Progenitor cell of endocrine pancreas (in vitro differentiated cells): ENCODE results near the gene FGF9. TPM values are rescaled to one million over a fixed set of nuclear protein-coding genes. Genes with fewer than 3 reads are reported as not detected.

Experiments
- DNase-seq: peaks from one replicate; pipeline ENCODE4 v3.0.0; 2021; ENCODE audit warnings: low spot score; ENCODE audit not compliant: unreplicated experiment
- H3K27ac Mint-ChIP-seq: 2 replicates; pipeline ENCODE4 v1.8.0; 2021; ENCODE audit warnings: mild to moderate bottlenecking, moderate library complexity, mixed read lengths
- H3K27me3 Mint-ChIP-seq: 2 replicates; pipeline ENCODE4 v1.8.0; 2021; ENCODE audit warnings: mixed read lengths
- H3K36me3 Mint-ChIP-seq: 2 replicates; pipeline ENCODE4 v1.8.0; 2022; ENCODE audit warnings: mixed read lengths; ENCODE audit not compliant: insufficient read depth
- H3K4me1 Mint-ChIP-seq: 2 replicates; pipeline ENCODE4 v1.8.0; 2021; ENCODE audit warnings: low read depth, mixed read lengths
- H3K4me3 Mint-ChIP-seq: 2 replicates; pipeline ENCODE4 v1.8.0; 2021; ENCODE audit warnings: low read depth, mild to moderate bottlenecking, moderate library complexity, mixed read lengths
- H3K9me3 Mint-ChIP-seq: 2 replicates; pipeline ENCODE4 v1.8.0; 2021; ENCODE audit warnings: low read depth, mixed read lengths
- CTCF ChIP-seq: fragments of 200-600 bp; sonication (generic); IDR thresholded peaks from one replicate; pipeline ENCODE4 v1.5.0; 2021; ENCODE audit warnings: antibody characterized with exemption, mild to moderate bottlenecking; ENCODE audit not compliant: unreplicated experiment
- total RNA-seq: library from RNA; stranded (reverse); gene quantifications from 2 replicates; pipeline ENCODE4 v1.2.1, GENCODE V29; 2021

The FGF9 gene
- total RNA-seq, 1 donor from 2014 or later: 15.9 TPM

GRCh38 chr13:21690955-21691354, 20.1 kb downstream of the FGF9 start:
- no peak for DNase-seq
- H3K9me3 Mint-ChIP-seq: no peaks in the 10 kb centered on the region
- no peaks in the 10 kb centered on the region for H3K27me3 Mint-ChIP-seq
- H3K27ac Mint-ChIP-seq: no peak overlapping the region
- H3K36me3 Mint-ChIP-seq: peaks cover 8% of the 10 kb centered on the region
- H3K4me3 Mint-ChIP-seq: no peak overlapping the region
- TF ChIP-seq CTCF: no peak
- peaks cover 14% of the 10 kb centered on the region for H3K4me1 Mint-ChIP-seq

GRCh38 chr13:21691500-21691899, 20.6 kb downstream of the FGF9 start:
- H3K4me1 Mint-ChIP-seq: peaks cover 14% of the 10 kb centered on the region
- peaks cover 8% of the 10 kb centered on the region for H3K36me3 Mint-ChIP-seq
- DNase-seq: no peak
- H3K9me3 Mint-ChIP-seq: no peaks in the 10 kb centered on the region
- no peak for TF ChIP-seq CTCF
- no peaks in the 10 kb centered on the region for H3K27me3 Mint-ChIP-seq
- H3K4me3 Mint-ChIP-seq: no peak overlapping the region
- no peak overlapping the region for H3K27ac Mint-ChIP-seq

GRCh38 chr13:21691928-21692327, 21.1 kb downstream of the FGF9 start:
- Mint-ChIP-seq H3K27ac (no peak overlapping the region), H3K4me1 (peaks cover 14% of the 10 kb centered on the region), H3K9me3 (no peaks in the 10 kb centered on the region), H3K27me3 (no peaks in the 10 kb centered on the region), H3K4me3 (no peak overlapping the region), H3K36me3 (peaks cover 8% of the 10 kb centered on the region)
- TF ChIP-seq CTCF: no peak
- no peak for DNase-seq

- DNase-seq: no peak
- H3K27ac Mint-ChIP-seq: no peak overlapping the region
- peaks cover 5% of the 10 kb centered on the region for H3K36me3 Mint-ChIP-seq
- no peaks in the 10 kb centered on the region for H3K27me3 Mint-ChIP-seq
- no peak for TF ChIP-seq CTCF
- H3K4me1 Mint-ChIP-seq: peaks cover 17% of the 10 kb centered on the region
- no peak overlapping the region for H3K4me3 Mint-ChIP-seq
- no peaks in the 10 kb centered on the region for H3K9me3 Mint-ChIP-seq
Measured at GRCh38 chr13:21694831-21695230, 24.0 kb downstream of the FGF9 start.

GRCh38 chr13:21695546-21695945, 24.7 kb downstream of the FGF9 start:
- H3K27me3 Mint-ChIP-seq: no peaks in the 10 kb centered on the region
- H3K36me3 Mint-ChIP-seq: peaks cover 2% of the 10 kb centered on the region

More at GRCh38 chr13:21695546-21695945, 24.7 kb downstream of the FGF9 start:
- Mint-ChIP-seq H3K4me3 (no peak overlapping the region), H3K4me1 (peaks cover 11% of the 10 kb centered on the region), H3K27ac (no peak overlapping the region), H3K9me3 (no peaks in the 10 kb centered on the region)
- TF ChIP-seq CTCF: no peak
- DNase-seq: no peak
